MV-4-11 (cell line): ENCODE data around the gene SCTR.

Source experiments
- DNase-seq: peaks from one replicate; lab custom pipeline; 2025; lab: John Stamatoyannopoulos, UW

The SCTR gene

GRCh38 chr2:119429225-119429981, 94.9 kb downstream of the SCTR start:
- DNase-seq, result peak; percentile 37

GRCh38 chr2:119428488-119429224, 95.6 kb downstream of the SCTR start:
- DNase-seq, result no peak

- DNase-seq, result no peak
Measured at GRCh38 chr2:119427756-119428155, 96.5 kb downstream of the SCTR start.

GRCh38 chr2:119426801-119427395, 97.4 kb downstream of the SCTR start:
- peak; percentile 45 for DNase-seq

- no peak for DNase-seq
Measured at GRCh38 chr2:119426396-119426675, 97.9 kb downstream of the SCTR start.

- DNase-seq, result no peak
Measured at GRCh38 chr2:119425620-119426395, 98.5 kb downstream of the SCTR start.

- no peak for DNase-seq
Measured at GRCh38 chr2:119425119-119425405, 99.2 kb downstream of the SCTR start.

- no peak for DNase-seq
Measured at GRCh38 chr2:119424284-119425118, 99.8 kb downstream of the SCTR start.

- DNase-seq, result no peak
Measured at GRCh38 chr2:119423811-119424210, 100.5 kb downstream of the SCTR start.

- no peak for DNase-seq
Measured at GRCh38 chr2:119423108-119423444, 101.2 kb downstream of the SCTR start.

GRCh38 chr2:119422360-119423107, 101.7 kb downstream of the SCTR start:
- DNase-seq, result no peak

GRCh38 chr2:119421741-119422140, 102.5 kb downstream of the SCTR start:
- no peak for DNase-seq

GRCh38 chr2:119421304-119421703, 103.0 kb downstream of the SCTR start:
- no peak for DNase-seq

- DNase-seq, result no peak
Measured at GRCh38 chr2:119419803-119420508, 104.3 kb downstream of the SCTR start.

- DNase-seq, result no peak
Measured at GRCh38 chr2:119419065-119419464, 105.2 kb downstream of the SCTR start.

- no peak for DNase-seq
Measured at GRCh38 chr2:119417908-119418307, 106.4 kb downstream of the SCTR start.

- DNase-seq, result no peak
Measured at GRCh38 chr2:119416299-119416923, 107.9 kb downstream of the SCTR start.

GRCh38 chr2:119415630-119416029, 108.7 kb downstream of the SCTR start:
- DNase-seq, result no peak

- DNase-seq, result no peak
Measured at GRCh38 chr2:119414894-119415293, 109.4 kb downstream of the SCTR start.

- DNase-seq, result no peak
Measured at GRCh38 chr2:119409506-119409905, 114.8 kb downstream of the SCTR start.
